GM12873 (cell line): ENCODE measurements around the gene TMPRSS13.

Source experiments
- TF ChIP-seq, protein P1 (sequence below): IDR thresholded peaks from 2 replicates; pipeline ENCODE4 v1.5.1; 2012; ENCODE audit warnings: low read depth, mild to moderate bottlenecking, moderate library complexity, low read length, control low read depth; ENCODE audit not compliant: insufficient read depth; ENCODE audit errors: missing control alignments

The TMPRSS13 gene

DNA sequence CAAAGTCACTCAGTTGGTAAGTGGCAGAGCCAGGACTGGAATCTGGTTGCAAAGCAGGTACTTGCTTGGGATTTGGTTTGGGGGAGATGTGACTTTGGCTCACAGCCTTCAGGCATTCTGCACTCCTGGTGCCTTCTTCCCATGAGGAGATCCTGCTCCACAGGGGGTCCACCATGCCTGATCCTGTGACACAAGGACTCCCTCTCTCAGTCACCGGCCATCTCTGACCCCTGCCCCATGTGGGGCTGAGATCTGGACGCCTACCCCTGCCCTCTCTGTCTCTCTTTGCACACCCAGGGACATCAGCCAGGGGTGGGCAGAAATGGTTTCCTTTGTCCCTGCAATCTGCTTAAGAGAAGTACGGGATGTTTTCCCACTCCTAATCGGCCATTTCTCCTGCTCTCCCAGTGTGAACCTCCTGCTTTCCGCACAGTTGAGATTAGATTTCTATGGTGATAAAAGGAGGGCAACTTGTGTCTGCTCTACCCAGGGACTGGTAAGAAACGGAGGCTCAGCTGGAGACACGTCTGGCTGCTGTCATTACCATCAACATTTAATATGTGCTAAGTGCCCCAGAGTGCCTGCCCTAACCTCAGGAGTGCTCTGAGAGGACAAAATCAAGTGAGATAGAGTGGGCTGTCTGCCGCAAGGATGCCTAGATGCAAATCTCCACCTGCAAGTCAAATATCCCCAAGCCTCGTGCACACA is 41.6 kb downstream of the TMPRSS13 start:
- TF ChIP-seq, protein P1, sequence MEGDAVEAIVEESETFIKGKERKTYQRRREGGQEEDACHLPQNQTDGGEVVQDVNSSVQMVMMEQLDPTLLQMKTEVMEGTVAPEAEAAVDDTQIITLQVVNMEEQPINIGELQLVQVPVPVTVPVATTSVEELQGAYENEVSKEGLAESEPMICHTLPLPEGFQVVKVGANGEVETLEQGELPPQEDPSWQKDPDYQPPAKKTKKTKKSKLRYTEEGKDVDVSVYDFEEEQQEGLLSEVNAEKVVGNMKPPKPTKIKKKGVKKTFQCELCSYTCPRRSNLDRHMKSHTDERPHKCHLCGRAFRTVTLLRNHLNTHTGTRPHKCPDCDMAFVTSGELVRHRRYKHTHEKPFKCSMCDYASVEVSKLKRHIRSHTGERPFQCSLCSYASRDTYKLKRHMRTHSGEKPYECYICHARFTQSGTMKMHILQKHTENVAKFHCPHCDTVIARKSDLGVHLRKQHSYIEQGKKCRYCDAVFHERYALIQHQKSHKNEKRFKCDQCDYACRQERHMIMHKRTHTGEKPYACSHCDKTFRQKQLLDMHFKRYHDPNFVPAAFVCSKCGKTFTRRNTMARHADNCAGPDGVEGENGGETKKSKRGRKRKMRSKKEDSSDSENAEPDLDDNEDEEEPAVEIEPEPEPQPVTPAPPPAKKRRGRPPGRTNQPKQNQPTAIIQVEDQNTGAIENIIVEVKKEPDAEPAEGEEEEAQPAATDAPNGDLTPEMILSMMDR: no peak

DNA sequence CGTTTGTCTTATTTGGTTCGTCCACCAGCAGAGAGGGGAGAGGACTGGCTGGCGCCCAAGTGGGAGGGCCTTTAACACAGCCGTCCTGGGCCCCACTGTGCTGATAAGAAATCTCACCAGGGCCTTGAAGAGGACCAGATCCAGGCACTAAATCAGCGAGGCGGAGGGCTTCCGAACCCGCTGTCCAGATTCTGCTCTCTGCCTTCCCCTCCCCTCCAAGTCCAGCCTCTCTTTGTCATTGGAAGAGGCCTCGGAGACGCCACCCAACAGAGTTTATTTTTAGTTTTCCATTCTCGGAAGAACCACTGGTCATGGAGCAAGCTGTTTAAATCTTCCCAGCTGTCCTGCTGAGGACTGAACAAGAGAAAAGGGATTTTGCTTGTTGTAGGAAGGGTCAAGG is 43.4 kb downstream of the TMPRSS13 start:
- TF ChIP-seq, protein P1: no peak

DNA sequence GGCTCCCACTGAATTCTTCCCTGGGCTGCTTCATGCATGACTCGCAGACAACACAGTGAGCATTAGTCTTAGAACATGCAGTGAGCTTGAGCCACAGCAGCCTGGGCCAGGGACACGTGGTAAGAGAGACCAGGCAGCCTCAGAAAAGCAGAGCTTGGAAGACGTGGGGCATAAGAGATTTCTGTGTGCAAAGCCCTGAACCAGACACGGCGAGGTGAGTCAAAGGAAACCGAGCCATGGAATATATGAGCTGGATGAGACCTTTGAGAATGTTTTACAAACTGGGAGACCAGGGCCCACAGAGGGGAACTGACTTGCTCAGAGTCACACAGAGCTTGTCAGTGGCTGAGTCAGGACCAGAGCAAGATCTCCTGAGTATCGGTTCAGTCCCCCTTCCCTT is 44.2 kb downstream of the TMPRSS13 start:
- TF ChIP-seq, protein P1: no peak

DNA sequence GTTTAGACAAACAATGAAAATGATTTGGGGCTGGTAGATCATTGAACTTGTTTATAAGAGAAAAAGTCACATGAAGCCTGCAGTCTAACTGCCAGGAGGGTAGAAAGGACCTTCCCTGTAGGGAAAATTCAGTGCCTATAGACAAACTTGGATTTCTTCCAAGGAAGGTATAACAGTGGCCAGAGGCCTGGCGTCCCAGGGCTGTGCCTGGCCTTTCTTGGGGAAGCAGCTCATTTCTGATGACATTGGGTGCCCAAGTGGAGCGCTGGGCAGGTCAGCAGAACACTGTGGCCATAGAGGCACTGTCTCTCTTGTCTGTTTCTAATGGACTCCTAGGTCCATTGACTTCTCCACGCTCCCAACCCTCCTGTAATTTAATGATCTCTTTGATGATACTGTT is 46.1 kb downstream of the TMPRSS13 start:
- TF ChIP-seq, protein P1: no peak

DNA sequence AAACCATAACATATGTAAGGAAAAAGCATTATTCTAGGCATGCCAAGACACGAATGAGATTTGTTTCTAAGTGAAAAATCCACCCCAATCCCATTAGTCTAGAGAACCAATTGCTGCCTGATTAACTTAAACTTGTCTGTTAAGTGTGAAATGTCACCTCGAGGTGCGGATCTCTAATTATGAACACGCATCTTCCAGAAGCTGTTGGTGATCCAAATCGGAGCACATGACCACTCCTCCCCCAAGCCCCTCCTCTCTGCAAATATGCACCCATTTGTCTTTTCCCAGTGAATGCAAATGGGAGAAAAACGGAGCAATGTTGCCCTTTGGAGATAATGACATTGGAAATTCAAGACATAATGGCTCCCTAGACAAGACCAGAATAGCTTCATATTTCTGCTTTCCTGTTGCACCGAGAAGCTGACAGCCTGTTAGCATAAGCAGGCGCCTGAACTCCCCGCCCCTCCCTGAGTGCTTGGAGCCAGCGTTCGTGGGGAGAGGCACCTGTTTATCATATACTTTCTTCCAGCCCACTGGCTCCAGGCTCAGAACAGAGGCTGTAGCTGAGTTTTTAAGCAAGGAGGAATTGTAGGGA is 46.8 kb downstream of the TMPRSS13 start:
- TF ChIP-seq, protein P1: no peak

DNA sequence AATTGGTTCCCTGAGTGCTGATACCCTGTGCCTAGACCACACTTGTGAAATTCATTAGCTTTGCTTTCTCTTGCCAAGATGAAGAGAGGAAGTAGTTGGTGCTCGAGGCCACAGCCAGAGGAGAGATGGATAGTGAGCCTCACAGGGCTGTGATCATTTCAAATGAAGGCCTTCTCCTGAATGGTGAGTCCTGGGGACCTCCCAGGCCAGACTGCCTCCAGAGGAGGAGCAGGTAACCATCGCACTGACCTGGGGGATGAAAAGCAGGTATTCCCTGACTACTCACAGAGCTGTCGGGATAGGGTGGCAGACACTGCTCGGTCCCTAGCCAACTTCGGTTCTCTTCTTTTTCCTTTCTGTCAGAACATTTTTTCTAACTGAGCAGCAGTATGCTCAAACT is 48.0 kb downstream of the TMPRSS13 start:
- TF ChIP-seq, protein P1: no peak

DNA sequence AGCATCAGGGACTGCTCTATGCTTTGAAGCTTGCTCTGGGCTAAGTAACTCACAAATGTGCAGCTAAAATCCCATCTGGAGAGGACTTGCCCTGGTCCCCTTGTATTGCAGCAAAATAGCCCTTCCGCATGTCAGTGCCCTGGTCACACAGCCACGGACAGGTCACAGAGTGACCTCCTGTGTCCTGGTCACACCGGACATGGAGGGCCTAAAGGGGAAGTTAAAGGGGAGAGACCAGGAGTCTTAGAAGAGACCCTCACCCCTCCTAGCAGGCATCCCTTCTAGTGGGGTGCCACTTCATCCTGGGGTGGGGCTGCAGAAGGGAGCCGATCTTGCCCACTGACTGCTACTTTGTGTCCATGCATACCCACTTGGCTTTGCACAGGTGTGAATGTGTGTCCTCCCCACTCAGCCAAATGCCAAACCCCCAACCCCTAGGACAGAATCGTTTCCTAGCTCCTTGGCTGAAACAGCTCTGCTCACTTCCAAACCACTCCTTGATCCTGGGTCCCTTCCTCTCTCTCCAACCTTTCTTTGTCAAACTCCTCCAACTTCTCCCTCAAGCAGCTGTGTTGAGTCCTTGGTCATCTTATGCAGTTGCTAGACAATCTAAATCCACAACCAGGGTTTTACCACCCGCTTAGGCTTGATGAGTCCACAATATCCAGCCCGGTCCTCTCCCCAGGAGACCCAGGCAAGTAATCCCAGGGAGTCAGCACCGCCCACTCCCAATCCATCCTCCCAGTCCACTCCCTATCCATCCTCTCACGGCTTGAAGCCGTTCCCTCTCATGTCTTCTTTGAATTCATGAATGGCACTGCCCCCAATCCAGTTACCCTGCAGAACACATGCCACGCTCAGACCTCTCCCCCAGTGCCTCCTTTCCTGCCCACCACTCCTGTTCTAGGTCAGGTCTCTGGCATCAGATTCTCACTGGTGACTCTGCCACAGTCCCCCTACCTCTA is 49.4 kb downstream of the TMPRSS13 start:
- TF ChIP-seq, protein P1: no peak
